ENCODE results near the gene AGXT2. TPM values are rescaled to one million over a fixed set of nuclear protein-coding genes. Genes with fewer than 3 reads are reported as not detected.

AGXT2 gene
- total and polyA plus RNA-seq, 2 of the 13 experiments (the other 11 are each of a cell fraction or from before 2014, with no cell fraction given) = 0.04 to 0.13 TPM

GRCh38 chr5:35012365-35012764 is 35.4 kb downstream of the AGXT2 start:
- in situ Hi-C loops (cut with HindIII; ENCODE audit: extremely low pct_ligation_motif_present, low pct_unique_long_range_greater_than_20kb) = no loop called here
- no peak for TF ChIP-seq MAF1 (CRISPR knock-in tag; IDR thresholded peaks at IDR 0.05; ENCODE audit: borderline replicate concordance)
- TF ChIP-seq ZNF841 (CRISPR knock-in tag; IDR thresholded peaks at IDR 0.05; ENCODE audit: borderline replicate concordance) = no peak
- no peak for TF ChIP-seq SP2 (CRISPR knock-in tag; IDR thresholded peaks at IDR 0.05)
- no peak for TF ChIP-seq CHD2 (IDR thresholded peaks at IDR 0.05; ENCODE audit: low read depth, low read length)
- TF ChIP-seq SUZ12 (IDR thresholded peaks at IDR 0.05; ENCODE audit: low read depth, low read length) = no peak
- no peak for TF ChIP-seq ZNF256 (CRISPR knock-in tag; conservative IDR thresholded peaks at IDR 0.05)
- no peak for TF ChIP-seq ZNF205 (CRISPR knock-in tag; IDR thresholded peaks at IDR 0.05)
- TF ChIP-seq XBP1 (CRISPR knock-in tag; IDR thresholded peaks at IDR 0.05) = no peak
- TF ChIP-seq ZNF772 (CRISPR knock-in tag; IDR thresholded peaks at IDR 0.05) = no peak
- TF ChIP-seq GPN1 (CRISPR knock-in tag; IDR thresholded peaks at IDR 0.05; ENCODE audit: borderline replicate concordance) = no peak
- no peaks in the 10 kb centered on the region for H4K20me1 ChIP-seq (ENCODE audit: insufficient read depth, low read length)
- H3K9ac ChIP-seq (ENCODE audit: insufficient read depth, low read depth, low read length) = no peak overlapping the region
- ChIA-PET POLR2A (no interaction called here), CTCF (ENCODE audit: low intra/inter-chr PET ratio, low total read pairs) (no interaction called here)
- no peak overlapping the region for H3K4me2 ChIP-seq (ENCODE audit: low read depth, low read length)
- BruUV-seq (replicated peaks) = no TSS peak
- no peaks in the 10 kb centered on the region for H3K9me3 ChIP-seq (ENCODE audit: low read length)
- H3K27me3 ChIP-seq (ENCODE audit: control insufficient read depth in 1 of 2, insufficient read depth in 2 of 2, low read length in 2 of 2) = no peaks in the 10 kb centered on the region
- ATAC-seq (no peak), FAIRE-seq (no peak), DNase-seq (ENCODE audit: low spot score) (no peak)
- no peaks in the 10 kb centered on the region for H3K36me3 ChIP-seq (replicated peaks in 1 of 2; ENCODE audit: control insufficient read depth in 1 of 2, insufficient read depth in 2 of 2, low read length in 2 of 2)
- no peak overlapping the region for H2AFZ ChIP-seq (ENCODE audit: low read length)
- H3K4me3 ChIP-seq (replicated peaks in 1 of 3; ENCODE audit: insufficient read depth in 1 of 3, low read depth in 2 of 3, low read length in 3 of 3) = no peak overlapping the region
- no peaks in the 10 kb centered on the region for H3K79me2 ChIP-seq (ENCODE audit: insufficient read depth, low read length)
- no peaks in the 10 kb centered on the region for H3K4me1 ChIP-seq (ENCODE audit: insufficient read depth, low read length)
- 69% methylated on average over 3 of the region's 3 CpGs for WGBS (ENCODE audit: low lambda C conversion rate)
- no peak overlapping the region for H3K27ac ChIP-seq (ENCODE audit: extremely low read length, insufficient read depth, low read length)
- intact Hi-C loops (cut with micrococcal nuclease; ENCODE audit: unreplicated experiment) = no loop called here

GRCh38 chr5:35010676-35011075 is 37.1 kb downstream of the AGXT2 start:
- Histone ChIP-seq H3K9ac (ENCODE audit: insufficient read depth, low read depth, low read length) (no peak overlapping the region), H3K4me2 (ENCODE audit: low read depth, low read length) (no peak overlapping the region), H3K27ac (ENCODE audit: extremely low read length, insufficient read depth, low read length) (no peak overlapping the region), H2AFZ (ENCODE audit: low read length) (no peak overlapping the region), H4K20me1 (ENCODE audit: insufficient read depth, low read length) (no peaks in the 10 kb centered on the region), H3K79me2 (ENCODE audit: insufficient read depth, low read length) (no peaks in the 10 kb centered on the region), H3K36me3 (replicated peaks in 1 of 2; ENCODE audit: control insufficient read depth in 1 of 2, insufficient read depth in 2 of 2, low read length in 2 of 2) (no peaks in the 10 kb centered on the region), H3K4me3 (replicated peaks in 1 of 3; ENCODE audit: insufficient read depth in 1 of 3, low read depth in 2 of 3, low read length in 3 of 3) (no peak overlapping the region), H3K4me1 (ENCODE audit: insufficient read depth, low read length) (no peaks in the 10 kb centered on the region), H3K27me3 (ENCODE audit: control insufficient read depth in 1 of 2, insufficient read depth in 2 of 2, low read length in 2 of 2) (no peaks in the 10 kb centered on the region), H3K9me3 (ENCODE audit: low read length) (no peaks in the 10 kb centered on the region)
- no TSS peak for BruUV-seq (replicated peaks)
- ATAC-seq = no peak
- ChIA-PET POLR2A (no interaction called here), CTCF (ENCODE audit: low intra/inter-chr PET ratio, low total read pairs) (no interaction called here)
- no peak for FAIRE-seq
- DNase-seq (ENCODE audit: low spot score) = no peak
- in situ Hi-C loops (cut with HindIII; ENCODE audit: extremely low pct_ligation_motif_present, low pct_unique_long_range_greater_than_20kb) (no loop called here), intact Hi-C loops (cut with micrococcal nuclease; ENCODE audit: unreplicated experiment) (no loop called here)
- TF ChIP-seq ADNP (CRISPR knock-in tag; IDR thresholded peaks at IDR 0.05) = no peak
- TF ChIP-seq ZNF10 (CRISPR knock-in tag; IDR thresholded peaks at IDR 0.05; ENCODE audit: borderline replicate concordance, low read depth) = no peak
- TF ChIP-seq ZNF678 (CRISPR knock-in tag; IDR thresholded peaks at IDR 0.05) = no peak
- TF ChIP-seq, protein P1, sequence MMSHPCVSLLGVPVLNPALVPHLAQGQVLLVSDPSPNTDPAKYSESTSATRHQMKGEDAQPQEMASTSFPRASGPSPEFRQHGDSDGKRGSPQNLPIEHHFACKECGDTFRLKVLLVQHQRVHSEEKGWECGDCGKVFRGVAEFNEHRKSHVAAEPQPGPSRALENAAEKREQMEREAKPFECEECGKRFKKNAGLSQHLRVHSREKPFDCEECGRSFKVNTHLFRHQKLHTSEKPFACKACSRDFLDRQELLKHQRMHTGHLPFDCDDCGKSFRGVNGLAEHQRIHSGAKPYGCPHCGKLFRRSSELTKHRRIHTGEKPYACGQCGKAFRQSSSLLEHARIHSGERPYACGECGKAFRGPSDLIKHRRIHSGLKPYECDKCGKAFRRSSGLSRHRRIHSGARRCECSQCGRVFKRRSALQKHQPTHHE (CRISPR knock-in tag; IDR thresholded peaks at IDR 0.05; ENCODE audit: borderline replicate concordance) = no peak
- TF ChIP-seq, protein P2, sequence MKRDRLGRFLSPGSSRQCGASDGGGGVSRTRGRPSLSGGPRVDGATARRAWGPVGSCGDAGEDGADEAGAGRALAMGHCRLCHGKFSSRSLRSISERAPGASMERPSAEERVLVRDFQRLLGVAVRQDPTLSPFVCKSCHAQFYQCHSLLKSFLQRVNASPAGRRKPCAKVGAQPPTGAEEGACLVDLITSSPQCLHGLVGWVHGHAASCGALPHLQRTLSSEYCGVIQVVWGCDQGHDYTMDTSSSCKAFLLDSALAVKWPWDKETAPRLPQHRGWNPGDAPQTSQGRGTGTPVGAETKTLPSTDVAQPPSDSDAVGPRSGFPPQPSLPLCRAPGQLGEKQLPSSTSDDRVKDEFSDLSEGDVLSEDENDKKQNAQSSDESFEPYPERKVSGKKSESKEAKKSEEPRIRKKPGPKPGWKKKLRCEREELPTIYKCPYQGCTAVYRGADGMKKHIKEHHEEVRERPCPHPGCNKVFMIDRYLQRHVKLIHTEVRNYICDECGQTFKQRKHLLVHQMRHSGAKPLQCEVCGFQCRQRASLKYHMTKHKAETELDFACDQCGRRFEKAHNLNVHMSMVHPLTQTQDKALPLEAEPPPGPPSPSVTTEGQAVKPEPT (CRISPR knock-in tag; IDR thresholded peaks at IDR 0.05; ENCODE audit: low read depth) = no peak
- TF ChIP-seq ZNF207 (IDR thresholded peaks at IDR 0.05; ENCODE audit: borderline replicate concordance) = no peak
- TF ChIP-seq NR2C2 (CRISPR knock-in tag; IDR thresholded peaks at IDR 0.05; ENCODE audit: borderline replicate concordance) = no peak
- no peak for TF ChIP-seq ZNF75D (CRISPR knock-in tag; IDR thresholded peaks at IDR 0.05; ENCODE audit: borderline replicate concordance)
- no peak for TF ChIP-seq TCF7L2 (IDR thresholded peaks at IDR 0.05; ENCODE audit: low read depth, low read length)
